ENCODE data around the gene OCSTAMP.
A peak's percentile ranks its signal among the peaks of the same experiment; 100 is the strongest.

Gene OCSTAMP

GRCh38 chr20:46562009-46562372 lies 11.5 kb upstream of the OCSTAMP start:
- Histone ChIP-seq H3K4me1 (peaks cover 5% of the 10 kb centered on the region), H3K4me2 (ENCODE audit: low read length) (peak overlapping the region; percentile 62), H3K27me3 (ENCODE audit: control insufficient read depth, insufficient read depth, low read length) (no peaks in the 10 kb centered on the region), H3K9ac (no peak overlapping the region), H2AFZ (peak overlapping the region; percentile 94), H3K36me3 (ENCODE audit: control insufficient read depth, insufficient read depth, low read length) (no peaks in the 10 kb centered on the region), H3K9me3 (ENCODE audit: control insufficient read depth, low read length) (no peaks in the 10 kb centered on the region), H3K79me2 (no peaks in the 10 kb centered on the region), H3K27ac (no peak overlapping the region), H3K4me3 (ENCODE audit: low read depth, low read length) (peak overlapping the region; percentile 27)
- no peak for TF ChIP-seq CTCF (IDR thresholded peaks at IDR 0.05)

- H3K79me2 ChIP-seq: no peaks in the 10 kb centered on the region
- peak; percentile 18 for TF ChIP-seq CTCF (IDR thresholded peaks at IDR 0.05)
- no peak overlapping the region for H3K4me3 ChIP-seq (ENCODE audit: low read depth, low read length)
- no peak overlapping the region for H3K4me2 ChIP-seq (ENCODE audit: low read length)
- H3K4me1 ChIP-seq: peaks cover 5% of the 10 kb centered on the region
- no peaks in the 10 kb centered on the region for H3K36me3 ChIP-seq (ENCODE audit: control insufficient read depth, insufficient read depth, low read length)
- H3K27ac ChIP-seq: no peak overlapping the region
- H3K9me3 ChIP-seq (ENCODE audit: control insufficient read depth, low read length): no peaks in the 10 kb centered on the region
- no peak overlapping the region for H2AFZ ChIP-seq
- no peaks in the 10 kb centered on the region for H3K27me3 ChIP-seq (ENCODE audit: control insufficient read depth, insufficient read depth, low read length)
- H3K9ac ChIP-seq: no peak overlapping the region
Measured at GRCh38 chr20:46559685-46560440, 9.4 kb upstream of the OCSTAMP start.

- no peaks in the 10 kb centered on the region for H3K36me3 ChIP-seq (ENCODE audit: control insufficient read depth, insufficient read depth, low read length)
- no peaks in the 10 kb centered on the region for H3K9me3 ChIP-seq (ENCODE audit: control insufficient read depth, low read length)
- no peak overlapping the region for H3K4me2 ChIP-seq (ENCODE audit: low read length)
- no peak for TF ChIP-seq CTCF (IDR thresholded peaks at IDR 0.05)
- H3K4me3 ChIP-seq (ENCODE audit: low read depth, low read length): no peak overlapping the region
- H2AFZ ChIP-seq: no peak overlapping the region
- H3K4me1 ChIP-seq: peaks cover 5% of the 10 kb centered on the region
- no peaks in the 10 kb centered on the region for H3K27me3 ChIP-seq (ENCODE audit: control insufficient read depth, insufficient read depth, low read length)
- H3K27ac ChIP-seq: no peak overlapping the region
- H3K79me2 ChIP-seq: no peaks in the 10 kb centered on the region
- no peak overlapping the region for H3K9ac ChIP-seq
Measured at GRCh38 chr20:46559001-46559400, 8.5 kb upstream of the OCSTAMP start.

- Histone ChIP-seq H3K27ac (no peak overlapping the region), H3K9me3 (ENCODE audit: control insufficient read depth, low read length) (no peaks in the 10 kb centered on the region), H3K27me3 (ENCODE audit: control insufficient read depth, insufficient read depth, low read length) (no peaks in the 10 kb centered on the region), H3K36me3 (ENCODE audit: control insufficient read depth, insufficient read depth, low read length) (no peaks in the 10 kb centered on the region), H3K9ac (no peak overlapping the region), H3K4me3 (ENCODE audit: low read depth, low read length) (no peak overlapping the region), H3K79me2 (no peaks in the 10 kb centered on the region), H3K4me1 (peaks cover 5% of the 10 kb centered on the region), H2AFZ (no peak overlapping the region), H3K4me2 (ENCODE audit: low read length) (no peak overlapping the region)
- TF ChIP-seq CTCF (IDR thresholded peaks at IDR 0.05): no peak
Measured at GRCh38 chr20:46558511-46558959, 8.1 kb upstream of the OCSTAMP start.
